Measurements from ENCODE around the gene ANKFN1.

ANKFN1 gene

GRCh38 chr17:56416682-56417351 lies 263.5 kb downstream of the ANKFN1 start:
- Histone ChIP-seq H3K27ac (ENCODE audit: low read length) (no peak overlapping the region), H4K20me1 (ENCODE audit: insufficient read depth, low read length) (no peaks in the 10 kb centered on the region), H3K9me2 (replicated peaks; ENCODE audit: insufficient read depth, low read length) (no peaks in the 10 kb centered on the region), H3K4me2 (ENCODE audit: low read depth, low read length) (no peak overlapping the region), H3K9ac (ENCODE audit: low read length) (no peak overlapping the region), H3K9me3 (replicated peaks; ENCODE audit: insufficient read depth, low read length) (no peaks in the 10 kb centered on the region), H3K4me3 (ENCODE audit: low read length) (no peak overlapping the region), H3K79me2 (ENCODE audit: low read length) (no peaks in the 10 kb centered on the region), H2AFZ (ENCODE audit: low read length) (no peak overlapping the region), H3K27me3 (replicated peaks; ENCODE audit: insufficient read depth, low read length) (no peaks in the 10 kb centered on the region), H3K4me1 (ENCODE audit: low read length) (no peaks in the 10 kb centered on the region), H3K36me3 (replicated peaks; ENCODE audit: insufficient read depth, low read length) (no peaks in the 10 kb centered on the region), H3F3A (ENCODE audit: insufficient read depth, low read length) (no peaks in the 10 kb centered on the region)
- TF ChIP-seq, protein P1, sequence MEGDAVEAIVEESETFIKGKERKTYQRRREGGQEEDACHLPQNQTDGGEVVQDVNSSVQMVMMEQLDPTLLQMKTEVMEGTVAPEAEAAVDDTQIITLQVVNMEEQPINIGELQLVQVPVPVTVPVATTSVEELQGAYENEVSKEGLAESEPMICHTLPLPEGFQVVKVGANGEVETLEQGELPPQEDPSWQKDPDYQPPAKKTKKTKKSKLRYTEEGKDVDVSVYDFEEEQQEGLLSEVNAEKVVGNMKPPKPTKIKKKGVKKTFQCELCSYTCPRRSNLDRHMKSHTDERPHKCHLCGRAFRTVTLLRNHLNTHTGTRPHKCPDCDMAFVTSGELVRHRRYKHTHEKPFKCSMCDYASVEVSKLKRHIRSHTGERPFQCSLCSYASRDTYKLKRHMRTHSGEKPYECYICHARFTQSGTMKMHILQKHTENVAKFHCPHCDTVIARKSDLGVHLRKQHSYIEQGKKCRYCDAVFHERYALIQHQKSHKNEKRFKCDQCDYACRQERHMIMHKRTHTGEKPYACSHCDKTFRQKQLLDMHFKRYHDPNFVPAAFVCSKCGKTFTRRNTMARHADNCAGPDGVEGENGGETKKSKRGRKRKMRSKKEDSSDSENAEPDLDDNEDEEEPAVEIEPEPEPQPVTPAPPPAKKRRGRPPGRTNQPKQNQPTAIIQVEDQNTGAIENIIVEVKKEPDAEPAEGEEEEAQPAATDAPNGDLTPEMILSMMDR (IDR thresholded peaks at IDR 0.05; ENCODE audit: low read length) = no peak
- TF ChIP-seq EZH2phosphoT487 (IDR thresholded peaks at IDR 0.05; ENCODE audit: low read length) (no peak), EZH2 (optimal IDR thresholded peaks at IDR 0.05; ENCODE audit: low read depth, low read length) (no peak)
- DNase-seq = no peak

- no peaks in the 10 kb centered on the region for H3K4me1 ChIP-seq (ENCODE audit: low read length)
- no peak overlapping the region for H3K27ac ChIP-seq (ENCODE audit: low read length)
- H3K36me3 ChIP-seq (replicated peaks; ENCODE audit: insufficient read depth, low read length) = no peaks in the 10 kb centered on the region
- DNase-seq = no peak
- no peak overlapping the region for H3K4me3 ChIP-seq (ENCODE audit: low read length)
- no peaks in the 10 kb centered on the region for H3F3A ChIP-seq (ENCODE audit: insufficient read depth, low read length)
- no peaks in the 10 kb centered on the region for H4K20me1 ChIP-seq (ENCODE audit: insufficient read depth, low read length)
- no peaks in the 10 kb centered on the region for H3K27me3 ChIP-seq (replicated peaks; ENCODE audit: insufficient read depth, low read length)
- no peak overlapping the region for H2AFZ ChIP-seq (ENCODE audit: low read length)
- H3K9me2 ChIP-seq (replicated peaks; ENCODE audit: insufficient read depth, low read length) = no peaks in the 10 kb centered on the region
- TF ChIP-seq EZH2phosphoT487 (IDR thresholded peaks at IDR 0.05; ENCODE audit: low read length) (no peak), EZH2 (optimal IDR thresholded peaks at IDR 0.05; ENCODE audit: low read depth, low read length) (no peak)
- TF ChIP-seq, protein P1 (IDR thresholded peaks at IDR 0.05; ENCODE audit: low read length) = no peak
- H3K9me3 ChIP-seq (replicated peaks; ENCODE audit: insufficient read depth, low read length) = no peaks in the 10 kb centered on the region
- H3K4me2 ChIP-seq (ENCODE audit: low read depth, low read length) = no peak overlapping the region
- no peak overlapping the region for H3K9ac ChIP-seq (ENCODE audit: low read length)
- H3K79me2 ChIP-seq (ENCODE audit: low read length) = no peaks in the 10 kb centered on the region
These were observed 270.7 kb downstream of the ANKFN1 start for GRCh38 chr17:56424005-56424404.

DNA sequence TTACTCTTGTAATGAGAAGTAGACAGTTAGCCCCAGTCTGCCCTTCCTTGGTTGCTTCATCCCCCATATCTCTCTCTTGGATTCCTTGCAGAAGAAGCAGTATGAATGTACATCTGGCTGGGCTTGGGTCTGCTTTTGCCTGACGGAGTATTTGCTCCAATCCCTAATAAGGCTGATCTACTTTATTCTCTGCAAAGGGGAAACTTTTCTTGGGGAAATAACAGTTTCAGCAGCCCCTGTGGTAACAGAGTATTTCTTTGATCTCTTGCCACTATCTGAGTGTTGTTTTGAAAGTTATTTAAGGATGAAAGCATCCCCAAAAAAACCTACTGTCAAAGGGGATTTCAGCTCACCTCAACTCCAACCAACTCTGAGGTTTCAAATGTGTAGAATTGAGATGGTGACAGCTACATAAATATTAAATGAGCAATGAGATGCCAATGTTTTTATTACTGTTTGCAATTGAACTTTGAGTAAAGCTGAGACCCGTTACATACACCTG lies 271.3 kb downstream of the ANKFN1 start:
- TF ChIP-seq EZH2 (optimal IDR thresholded peaks at IDR 0.05; ENCODE audit: low read depth, low read length) (no peak), EZH2phosphoT487 (IDR thresholded peaks at IDR 0.05; ENCODE audit: low read length) (no peak)
- TF ChIP-seq, protein P1 (IDR thresholded peaks at IDR 0.05; ENCODE audit: low read length) = no peak
- Histone ChIP-seq H3F3A (ENCODE audit: insufficient read depth, low read length) (no peaks in the 10 kb centered on the region), H3K27ac (ENCODE audit: low read length) (no peak overlapping the region), H3K4me2 (ENCODE audit: low read depth, low read length) (no peak overlapping the region), H3K9ac (ENCODE audit: low read length) (no peak overlapping the region), H3K79me2 (ENCODE audit: low read length) (no peaks in the 10 kb centered on the region), H3K9me2 (replicated peaks; ENCODE audit: insufficient read depth, low read length) (no peaks in the 10 kb centered on the region), H3K4me3 (ENCODE audit: low read length) (no peak overlapping the region), H4K20me1 (ENCODE audit: insufficient read depth, low read length) (no peaks in the 10 kb centered on the region), H3K4me1 (ENCODE audit: low read length) (no peaks in the 10 kb centered on the region), H3K27me3 (replicated peaks; ENCODE audit: insufficient read depth, low read length) (no peaks in the 10 kb centered on the region), H3K36me3 (replicated peaks; ENCODE audit: insufficient read depth, low read length) (no peaks in the 10 kb centered on the region), H2AFZ (ENCODE audit: low read length) (no peak overlapping the region), H3K9me3 (replicated peaks; ENCODE audit: insufficient read depth, low read length) (no peaks in the 10 kb centered on the region)
- DNase-seq = peak; percentile 18

Data from MM.1S (cell line).